Measurements from ENCODE around the gene CDC42EP2.

CDC42EP2 gene

DNA sequence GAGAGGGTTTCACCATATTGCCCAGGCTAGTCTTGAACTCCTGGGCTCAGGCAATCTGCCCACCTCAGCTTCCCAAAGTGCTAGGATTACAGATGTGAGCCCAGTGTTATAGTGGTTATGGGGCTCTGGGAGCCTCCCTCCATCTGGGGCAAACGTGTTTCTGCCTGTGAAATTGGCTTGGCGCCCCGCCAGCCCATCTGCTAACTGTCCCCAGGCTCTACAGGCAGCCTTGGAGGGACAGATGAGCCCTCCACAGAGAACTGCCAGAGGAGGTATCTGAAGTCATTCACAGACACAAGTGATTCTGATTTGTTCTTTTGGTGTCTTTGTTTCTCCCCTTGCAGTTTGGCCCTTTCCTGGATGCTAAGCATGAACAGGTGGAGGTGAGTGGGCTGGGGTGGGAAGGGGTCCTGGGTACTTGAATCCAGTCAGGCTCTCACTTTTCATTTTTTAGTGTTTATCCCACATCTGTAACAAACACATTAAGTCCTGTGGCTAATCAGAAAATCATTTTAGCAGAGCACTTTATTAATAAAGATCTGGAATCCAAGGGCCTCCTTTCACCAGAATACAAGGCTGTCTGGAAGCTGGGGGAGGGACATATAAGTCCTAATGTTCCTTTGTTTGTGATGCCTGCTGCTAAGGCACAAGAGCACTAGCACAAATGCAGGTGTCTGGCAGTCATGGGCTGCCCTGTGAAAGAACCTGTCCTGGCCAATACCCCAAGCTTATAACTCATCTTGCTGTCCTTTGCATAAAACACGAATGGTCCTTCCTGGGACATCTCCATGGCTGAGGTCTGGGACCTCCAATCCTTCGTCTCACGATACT lies 25.7 kb upstream of the CDC42EP2 start:
- Histone ChIP-seq H3K4me1 (peaks cover 4% of the 10 kb centered on the region), H3K9me3 (no peaks in the 10 kb centered on the region), H3K4me3 (ENCODE audit: low read depth, low read length) (no peak overlapping the region), H3K36me3 (peaks cover 21% of the 10 kb centered on the region), H3K27me3 (no peaks in the 10 kb centered on the region)
- peak; percentile 89 for DNase-seq
- TF ChIP-seq, protein P1, sequence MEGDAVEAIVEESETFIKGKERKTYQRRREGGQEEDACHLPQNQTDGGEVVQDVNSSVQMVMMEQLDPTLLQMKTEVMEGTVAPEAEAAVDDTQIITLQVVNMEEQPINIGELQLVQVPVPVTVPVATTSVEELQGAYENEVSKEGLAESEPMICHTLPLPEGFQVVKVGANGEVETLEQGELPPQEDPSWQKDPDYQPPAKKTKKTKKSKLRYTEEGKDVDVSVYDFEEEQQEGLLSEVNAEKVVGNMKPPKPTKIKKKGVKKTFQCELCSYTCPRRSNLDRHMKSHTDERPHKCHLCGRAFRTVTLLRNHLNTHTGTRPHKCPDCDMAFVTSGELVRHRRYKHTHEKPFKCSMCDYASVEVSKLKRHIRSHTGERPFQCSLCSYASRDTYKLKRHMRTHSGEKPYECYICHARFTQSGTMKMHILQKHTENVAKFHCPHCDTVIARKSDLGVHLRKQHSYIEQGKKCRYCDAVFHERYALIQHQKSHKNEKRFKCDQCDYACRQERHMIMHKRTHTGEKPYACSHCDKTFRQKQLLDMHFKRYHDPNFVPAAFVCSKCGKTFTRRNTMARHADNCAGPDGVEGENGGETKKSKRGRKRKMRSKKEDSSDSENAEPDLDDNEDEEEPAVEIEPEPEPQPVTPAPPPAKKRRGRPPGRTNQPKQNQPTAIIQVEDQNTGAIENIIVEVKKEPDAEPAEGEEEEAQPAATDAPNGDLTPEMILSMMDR (IDR thresholded peaks at IDR 0.05; ENCODE audit: low read depth, low read length) = no peak

DNA sequence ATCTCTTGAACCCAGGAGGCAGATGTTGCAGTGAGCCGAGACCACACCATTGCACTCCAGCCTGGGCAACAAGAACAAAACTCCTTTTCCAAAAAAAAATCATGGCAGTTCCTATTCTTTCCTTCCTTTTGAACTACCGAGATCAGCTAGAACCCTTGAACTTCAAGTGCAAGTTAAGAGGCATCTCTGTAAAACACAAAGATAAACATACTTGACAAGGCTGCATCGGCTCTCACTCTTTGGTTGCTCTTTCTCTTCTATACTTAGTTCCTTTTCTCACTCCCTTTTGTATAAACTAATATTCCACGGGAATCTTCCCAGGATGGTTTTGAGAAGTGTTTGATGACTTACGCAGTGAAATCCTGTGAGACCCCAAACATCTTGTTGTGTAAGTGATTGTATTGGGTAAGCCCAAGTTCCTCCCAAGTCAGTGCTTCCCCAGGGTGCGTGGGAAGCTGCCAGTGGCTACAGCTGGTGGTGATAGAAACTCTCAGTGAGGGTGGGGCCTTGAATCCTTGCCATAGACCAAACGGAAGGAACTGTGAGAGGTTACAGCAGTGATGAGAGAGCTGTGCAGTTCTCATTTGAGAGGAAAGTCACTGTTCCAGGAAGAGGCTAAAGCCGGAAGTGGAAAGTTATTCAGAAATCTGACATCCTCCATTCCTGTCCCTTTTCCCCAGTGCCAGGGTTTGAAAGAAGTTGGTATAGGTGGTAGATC lies 24.1 kb upstream of the CDC42EP2 start:
- peaks cover 21% of the 10 kb centered on the region for H3K36me3 ChIP-seq
- peaks cover 4% of the 10 kb centered on the region for H3K4me1 ChIP-seq
- H3K27me3 ChIP-seq = no peaks in the 10 kb centered on the region
- TF ChIP-seq, protein P1 (IDR thresholded peaks at IDR 0.05; ENCODE audit: low read depth, low read length) = no peak
- no peak overlapping the region for H3K4me3 ChIP-seq (ENCODE audit: low read depth, low read length)
- no peak for DNase-seq
- H3K9me3 ChIP-seq = no peaks in the 10 kb centered on the region

DNA sequence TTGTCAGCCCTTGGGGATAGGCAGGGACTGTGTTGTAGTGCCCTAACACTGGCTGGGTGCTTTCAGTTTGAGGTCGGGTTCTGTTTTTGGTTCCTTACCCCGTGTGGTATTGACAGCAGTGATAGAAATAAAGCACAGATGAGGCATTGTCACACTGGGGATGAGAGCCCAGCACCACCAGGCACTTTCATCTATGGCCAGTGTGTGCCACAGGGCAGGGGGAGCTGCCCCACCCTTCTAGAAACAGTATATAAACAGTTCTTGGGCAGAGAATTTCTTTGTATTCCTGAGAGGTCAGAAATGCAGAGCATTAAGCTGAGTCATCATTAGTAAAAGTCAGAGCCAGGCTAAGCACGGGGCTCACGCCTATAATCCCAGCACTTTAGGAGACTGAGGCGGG lies 23.1 kb upstream of the CDC42EP2 start:
- no peaks in the 10 kb centered on the region for H3K9me3 ChIP-seq
- TF ChIP-seq, protein P1 (IDR thresholded peaks at IDR 0.05; ENCODE audit: low read depth, low read length) = no peak
- peaks cover 4% of the 10 kb centered on the region for H3K4me1 ChIP-seq
- H3K4me3 ChIP-seq (ENCODE audit: low read depth, low read length) = no peak overlapping the region
- no peaks in the 10 kb centered on the region for H3K27me3 ChIP-seq
- DNase-seq = no peak
- H3K36me3 ChIP-seq = peaks cover 21% of the 10 kb centered on the region

DNA sequence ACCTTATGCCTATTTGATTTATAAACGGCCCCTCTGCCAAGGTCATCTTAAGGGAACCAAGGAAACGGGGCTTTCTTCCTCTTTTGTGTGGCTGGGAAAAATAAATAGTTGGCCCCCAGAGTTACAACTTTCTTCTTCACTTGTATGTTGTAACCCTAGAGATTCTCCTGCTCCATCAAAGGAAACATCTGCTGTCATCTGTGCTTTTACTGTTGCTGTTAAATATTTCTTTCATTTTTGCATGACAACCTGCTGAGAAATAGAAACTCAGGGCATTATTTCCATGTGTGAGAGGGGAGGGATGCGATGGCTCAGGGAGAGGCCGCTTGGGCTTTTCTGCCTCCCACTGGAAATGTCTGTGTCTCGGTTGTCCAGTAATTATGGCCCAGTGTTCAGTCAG lies 21.8 kb upstream of the CDC42EP2 start:
- Histone ChIP-seq H3K9me3 (no peaks in the 10 kb centered on the region), H3K4me1 (peaks cover 4% of the 10 kb centered on the region), H3K27me3 (no peaks in the 10 kb centered on the region), H3K36me3 (peaks cover 21% of the 10 kb centered on the region), H3K4me3 (ENCODE audit: low read depth, low read length) (no peak overlapping the region)
- no peak for DNase-seq
- TF ChIP-seq, protein P1 (IDR thresholded peaks at IDR 0.05; ENCODE audit: low read depth, low read length) = no peak

DNA sequence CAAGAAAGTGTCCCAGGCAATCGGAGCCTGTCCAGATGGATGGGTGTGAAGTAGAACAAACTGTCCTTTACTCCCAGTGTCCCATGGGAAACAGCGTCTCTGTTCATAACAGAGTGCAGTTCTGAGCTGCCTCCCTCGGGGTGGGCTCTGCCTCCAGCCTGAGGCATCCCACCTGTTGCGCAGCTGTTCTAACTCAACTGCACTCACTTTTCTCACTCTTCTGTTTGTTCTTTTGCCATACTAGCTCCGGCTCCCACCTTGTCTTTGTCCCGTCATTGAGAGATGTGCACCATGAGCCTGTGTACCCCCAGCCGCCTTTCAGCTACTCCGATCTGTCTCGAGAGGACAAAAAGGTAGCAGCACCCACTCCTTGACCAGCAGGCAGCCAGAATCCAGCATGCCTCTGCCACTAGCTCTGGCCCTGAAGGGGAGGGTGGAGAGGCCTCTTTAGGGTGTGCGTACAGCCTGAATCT lies 20.7 kb upstream of the CDC42EP2 start:
- peaks cover 4% of the 10 kb centered on the region for H3K4me1 ChIP-seq
- peaks cover 21% of the 10 kb centered on the region for H3K36me3 ChIP-seq
- TF ChIP-seq, protein P1 (IDR thresholded peaks at IDR 0.05; ENCODE audit: low read depth, low read length) = no peak
- H3K9me3 ChIP-seq = no peaks in the 10 kb centered on the region
- no peak for DNase-seq
- no peak overlapping the region for H3K4me3 ChIP-seq (ENCODE audit: low read depth, low read length)
- no peaks in the 10 kb centered on the region for H3K27me3 ChIP-seq

DNA sequence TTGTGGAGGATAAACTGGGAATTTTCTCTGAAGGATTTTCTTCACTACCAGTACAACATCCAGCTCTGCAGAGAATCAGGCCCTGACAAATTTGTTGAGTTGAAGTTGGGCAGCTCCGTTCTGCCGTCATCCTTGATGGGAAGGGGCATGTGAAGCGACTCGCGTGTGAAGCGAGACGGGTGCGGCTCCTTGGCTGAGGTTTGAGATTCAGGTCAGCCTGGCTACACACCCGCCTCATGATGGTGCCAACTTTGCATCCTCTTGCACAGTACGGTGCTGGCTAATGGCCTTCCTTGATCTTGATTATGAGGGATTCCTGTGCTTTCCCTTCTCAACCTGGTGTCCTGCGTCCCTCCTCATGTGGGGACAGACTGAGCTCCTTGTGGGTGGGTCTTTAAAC lies 19.7 kb upstream of the CDC42EP2 start:
- peaks cover 14% of the 10 kb centered on the region for H3K36me3 ChIP-seq
- TF ChIP-seq, protein P1 (IDR thresholded peaks at IDR 0.05; ENCODE audit: low read depth, low read length) = no peak
- no peaks in the 10 kb centered on the region for H3K27me3 ChIP-seq
- no peaks in the 10 kb centered on the region for H3K4me1 ChIP-seq
- DNase-seq = no peak
- no peaks in the 10 kb centered on the region for H3K9me3 ChIP-seq
- H3K4me3 ChIP-seq (ENCODE audit: low read depth, low read length) = no peak overlapping the region

Measured in BE2C (cell line).